Body of pancreas (tissue), 4 donors: ENCODE data around the gene GATA3.

Source experiments
- POLR2A ChIP-seq, 3 donors: fragments of 450-650 bp; IDR thresholded peaks; one replicate each; pipeline ENCODE4 v1.6.1; 2016; ENCODE audit warnings: antibody characterized with exemption in 3 of 3, mild to moderate bottlenecking in 2 of 3
- TF ChIP-seq, protein P1 (sequence below), 7 experiments: fragments of 450-650 bp in 4 of 7; fragments of 200-600 bp in 3 of 7; sonication (generic) in 3 of 7; IDR thresholded peaks; one replicate each; pipeline ENCODE4 v1.5.1; 2016 to 2019; ENCODE audit warnings: antibody characterized with exemption in 7 of 7

GRCh38 chr10:8041992-8042720 is 12.3 kb upstream of the GATA3 start:
- TF ChIP-seq, protein P1, sequence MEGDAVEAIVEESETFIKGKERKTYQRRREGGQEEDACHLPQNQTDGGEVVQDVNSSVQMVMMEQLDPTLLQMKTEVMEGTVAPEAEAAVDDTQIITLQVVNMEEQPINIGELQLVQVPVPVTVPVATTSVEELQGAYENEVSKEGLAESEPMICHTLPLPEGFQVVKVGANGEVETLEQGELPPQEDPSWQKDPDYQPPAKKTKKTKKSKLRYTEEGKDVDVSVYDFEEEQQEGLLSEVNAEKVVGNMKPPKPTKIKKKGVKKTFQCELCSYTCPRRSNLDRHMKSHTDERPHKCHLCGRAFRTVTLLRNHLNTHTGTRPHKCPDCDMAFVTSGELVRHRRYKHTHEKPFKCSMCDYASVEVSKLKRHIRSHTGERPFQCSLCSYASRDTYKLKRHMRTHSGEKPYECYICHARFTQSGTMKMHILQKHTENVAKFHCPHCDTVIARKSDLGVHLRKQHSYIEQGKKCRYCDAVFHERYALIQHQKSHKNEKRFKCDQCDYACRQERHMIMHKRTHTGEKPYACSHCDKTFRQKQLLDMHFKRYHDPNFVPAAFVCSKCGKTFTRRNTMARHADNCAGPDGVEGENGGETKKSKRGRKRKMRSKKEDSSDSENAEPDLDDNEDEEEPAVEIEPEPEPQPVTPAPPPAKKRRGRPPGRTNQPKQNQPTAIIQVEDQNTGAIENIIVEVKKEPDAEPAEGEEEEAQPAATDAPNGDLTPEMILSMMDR (IDR thresholded peaks at IDR 0.05) = no peak
- TF ChIP-seq POLR2A (IDR thresholded peaks at IDR 0.05) = no peak
